ENCODE data around the gene CLN6. TPM values are rescaled to one million over a fixed set of nuclear protein-coding genes. Genes with fewer than 3 reads are reported as not detected.
"Not testable (repeated sequence)": the region's sequence is repeated elsewhere in the genome, so short reads cannot be mapped to it uniquely, and the experiment has no call there.

CLN6 gene
- total RNA-seq, 4 donors from 2014 or later, result 13.2 to 30.8 (median 24.4) TPM

- H3K4me3 ChIP-seq, result peak overlapping the region in 1 of 4 donors; percentile 6
- WGBS, 2 donors, result 88% methylated on average over 1 of the region's 5 CpGs; no CpG with 5 or more reads in 1 of the 2 donors
- H3K9me3 ChIP-seq, result no peaks in the 10 kb centered on the region
- peaks cover 14 to 44% (median 25%) of the 10 kb centered on the region in 3 donors for H3K4me1 ChIP-seq
- intact Hi-C loops (cut with DNase I), result no loop called here
- no peak for DNase-seq
- peaks cover 0 to 2% (median 0%) of the 10 kb centered on the region in 3 donors for H3K36me3 ChIP-seq
- no peaks in the 10 kb centered on the region for H3K27me3 ChIP-seq
- no peak overlapping the region for H3K27ac ChIP-seq
- no peak for TF ChIP-seq CTCF (IDR thresholded peaks at IDR 0.05)
- no peak for TF ChIP-seq POLR2A (IDR thresholded peaks at IDR 0.05)
Measured at GRCh38 chr15:68203956-68204355, 25.6 kb downstream of the CLN6 start.

- 98 to 100% methylated on average over 5 of the region's 5 CpGs for WGBS, 2 donors
- no peaks in the 10 kb centered on the region for H3K27me3 ChIP-seq
- peaks cover 14 to 44% (median 25%) of the 10 kb centered on the region in 3 donors for H3K4me1 ChIP-seq
- H3K9me3 ChIP-seq, result no peaks in the 10 kb centered on the region
- TF ChIP-seq POLR2A (IDR thresholded peaks at IDR 0.05) (no peak), CTCF (IDR thresholded peaks at IDR 0.05) (no peak)
- intact Hi-C loops (cut with DNase I), result no loop called here
- H3K27ac ChIP-seq, result no peak overlapping the region
- H3K36me3 ChIP-seq, result no peaks in the 10 kb centered on the region
- DNase-seq, result no peak
- no peak overlapping the region for H3K4me3 ChIP-seq
Measured at GRCh38 chr15:68203486-68203885, 26.0 kb downstream of the CLN6 start.

GRCh38 chr15:68202994-68203393 is 26.5 kb downstream of the CLN6 start:
- peaks cover 14 to 44% (median 25%) of the 10 kb centered on the region in 3 donors for H3K4me1 ChIP-seq
- H3K4me3 ChIP-seq; H3K36me3 ChIP-seq; H3K9me3 ChIP-seq; intact Hi-C loops (cut with DNase I); DNase-seq; H3K27ac ChIP-seq; H3K27me3 ChIP-seq: not testable (repeated sequence)
- WGBS, 2 donors, result 93 to 97% methylated on average over 6 to 7 of the region's 7 CpGs

GRCh38 chr15:68201879-68202261 is 27.7 kb downstream of the CLN6 start:
- intact Hi-C loops (cut with DNase I), result no loop called here
- Histone ChIP-seq H3K27ac (no peak overlapping the region), H3K4me1 (peaks cover 14 to 44% (median 25%) of the 10 kb centered on the region in 3 donors), H3K36me3 (peaks cover 0 to 4% (median 0%) of the 10 kb centered on the region in 3 donors), H3K27me3 (no peaks in the 10 kb centered on the region), H3K4me3 (no peak overlapping the region), H3K9me3 (no peaks in the 10 kb centered on the region)
- WGBS, 2 donors, result 40 to 57% methylated on average over 3 of the region's 3 CpGs
- no peak for TF ChIP-seq POLR2A (IDR thresholded peaks at IDR 0.05)
- TF ChIP-seq CTCF (IDR thresholded peaks at IDR 0.05), result no peak
- DNase-seq, result no peak

- no peak for TF ChIP-seq CTCF (IDR thresholded peaks at IDR 0.05)
- no peak for TF ChIP-seq POLR2A (IDR thresholded peaks at IDR 0.05)
- no peaks in the 10 kb centered on the region for H3K9me3 ChIP-seq
- peaks cover 0 to 9% (median 0%) of the 10 kb centered on the region in 3 donors for H3K36me3 ChIP-seq
- no peak overlapping the region for H3K27ac ChIP-seq
- WGBS, 2 donors, result 87 to 90% methylated on average over 3 to 6 of the region's 7 CpGs
- H3K4me1 ChIP-seq, result peaks cover 14 to 39% (median 25%) of the 10 kb centered on the region in 3 donors
- intact Hi-C loops (cut with DNase I), result no loop called here
- no peaks in the 10 kb centered on the region for H3K27me3 ChIP-seq
- no peak overlapping the region for H3K4me3 ChIP-seq
- no peak for DNase-seq
Measured at GRCh38 chr15:68201153-68201878, 28.2 kb downstream of the CLN6 start.

All from esophagus squamous epithelium (tissue), 5 donors.